Measurements from ENCODE around the gene SLC25A1. TPM values are rescaled to one million over a fixed set of nuclear protein-coding genes. Genes with fewer than 3 reads are reported as not detected.

SLC25A1 gene
- total and polyA plus RNA-seq, 2 of the 4 experiments (the other 2 are of a cell fraction), result 41.0 to 56.5 TPM

- BruUV-seq (replicated peaks), result no TSS peak
- Histone ChIP-seq H3K18ac (ENCODE audit: low read depth, low read length) (no peak overlapping the region), H3K14ac (replicated peaks; ENCODE audit: low read depth, low read length) (no peak overlapping the region), H2BK20ac (ENCODE audit: low read depth, low read length) (no peak overlapping the region), H2BK120ac (ENCODE audit: low read depth, low read length) (no peak overlapping the region), H2AK5ac (ENCODE audit: low read depth, low read length) (no peak overlapping the region), H4K20me1 (ENCODE audit: insufficient read depth, low read length) (no peaks in the 10 kb centered on the region), H3K36me3 (ENCODE audit: control insufficient read depth, insufficient read depth, low read length) (no peaks in the 10 kb centered on the region), H3K27ac (ENCODE audit: insufficient read depth, low read length) (no peak overlapping the region), H2BK15ac (ENCODE audit: low read depth, low read length) (no peak overlapping the region), H3K9me3 (ENCODE audit: control insufficient read depth, insufficient read depth, low read length) (peaks cover 5% of the 10 kb centered on the region; the same call in 1 of the 2 replicates), H4K91ac (ENCODE audit: insufficient read depth, low read depth, low read length) (no peak overlapping the region), H2AFZ (replicated peaks; ENCODE audit: low read length, poor library complexity) (no peak overlapping the region), H3K79me1 (ENCODE audit: low read depth in 1 of 2, low read length in 2 of 2) (no peaks in the 10 kb centered on the region), H3K4me1 (ENCODE audit: control insufficient read depth, insufficient read depth, low read length) (no peaks in the 10 kb centered on the region), H3K56ac (ENCODE audit: extremely low read depth, insufficient read depth, low read length) (no peak overlapping the region), H3K4me3 (ENCODE audit: insufficient read depth, low read depth, low read length) (no peak overlapping the region), H4K8ac (ENCODE audit: low read depth in 2 of 2, low read length in 2 of 2) (no peak overlapping the region), H3K9me1 (ENCODE audit: insufficient read depth, low read length) (no peaks in the 10 kb centered on the region; the same call in 1 of the 2 replicates), H3K27me3 (ENCODE audit: control insufficient read depth, insufficient read depth, low read length) (peaks cover 45% of the 10 kb centered on the region), H2BK5ac (ENCODE audit: low read depth, low read length, poor library complexity, severe bottlenecking) (no peak overlapping the region), H3K9ac (ENCODE audit: low read depth, low read length) (no peak overlapping the region), H4K5ac (ENCODE audit: low read depth, low read length) (no peak overlapping the region), H2AK9ac (replicated peaks; ENCODE audit: low read depth, low read length, poor library complexity) (no peak overlapping the region), H3K4me2 (ENCODE audit: low read depth, low read length) (no peak overlapping the region), H3K23ac (ENCODE audit: low read depth, low read length) (no peak overlapping the region), H3K4ac (ENCODE audit: low read depth, low read length) (no peak overlapping the region)
- CTCF ChIA-PET, result no interaction called here
- ATAC-seq (ENCODE audit: low read depth), result no peak
- DNase-seq, result no peak
- POLR2A ChIA-PET (ENCODE audit: unreplicated experiment), result no interaction called here
- TF ChIP-seq POLR2A (IDR thresholded peaks at IDR 0.05; ENCODE audit: low read depth, low read length), result no peak
- TF ChIP-seq NFE2L2 (IDR thresholded peaks at IDR 0.05; ENCODE audit: low read depth, low read length), result no peak
- no peak for TF ChIP-seq SMC3 (IDR thresholded peaks at IDR 0.05; ENCODE audit: low read depth, low read length)
- TF ChIP-seq BHLHE40 (IDR thresholded peaks at IDR 0.05; ENCODE audit: low read depth, low read length), result no peak
- TF ChIP-seq FOS (IDR thresholded peaks at IDR 0.05; ENCODE audit: low read depth, low read length), result no peak
- TF ChIP-seq CHD1 (IDR thresholded peaks at IDR 0.05; ENCODE audit: low read depth, low read length), result no peak
- no peak for TF ChIP-seq RFX5 (IDR thresholded peaks at IDR 0.05; ENCODE audit: low read depth, low read length)
- TF ChIP-seq RAD21 (IDR thresholded peaks at IDR 0.05; ENCODE audit: low read length), result no peak
- no peak for TF ChIP-seq CTCF (conservative IDR thresholded peaks at IDR 0.05; ENCODE audit: low read depth, low read length)
- no peak for TF ChIP-seq ELK1 (IDR thresholded peaks at IDR 0.05; ENCODE audit: borderline replicate concordance, low read depth, low read length)
- TF ChIP-seq CEBPB (IDR thresholded peaks at IDR 0.05; ENCODE audit: low read depth, low read length), result no peak
- TF ChIP-seq MXI1 (IDR thresholded peaks at IDR 0.05; ENCODE audit: borderline replicate concordance, low read depth, low read length), result no peak
- no peak for TF ChIP-seq MAZ (IDR thresholded peaks at IDR 0.05; ENCODE audit: borderline replicate concordance, low read depth, low read length)
- 50% methylated on average over 1 of the region's 11 CpGs; no CpG with 5 or more reads in 1 of the 2 experiments for WGBS, 2 experiments (ENCODE audit: extremely low coverage in 2 of 2, insufficient read length in 1 of 2)
- dilution Hi-C loops (cut with HindIII; ENCODE audit: low sequenced_read_pairs, unreplicated experiment), result no loop called here
- intact Hi-C loops (cut with micrococcal nuclease), result no loop called here
- in situ Hi-C loops (cut with MboI; ENCODE audit: low sequenced_read_pairs), result no loop called here
Observed at GRCh38 chr22:19152942-19153883, 25.3 kb downstream of the SLC25A1 start.
